Cardiac fibroblast (primary cell): ENCODE data around the gene TBL1Y.

Source experiments
- DNase-seq, 2 donors: peaks; one replicate each; pipeline versions ENCODE4 v3.0.0 to v3.0.0-alpha.2; 2010; ENCODE audit warnings: low read depth in 2 of 2
- H3K4me3 ChIP-seq, 2 donors: replicated peaks in 1 of 2; 1 replicate in 1 of 2; 2 replicates in 1 of 2; pipeline ENCODE4 v1.5.1; 2011; ENCODE audit warnings: low read depth in 2 of 2, low read length in 2 of 2, mild to moderate bottlenecking in 2 of 2, moderate library complexity in 1 of 2
- TF ChIP-seq, protein P1 (sequence below): IDR thresholded peaks from one replicate; pipeline ENCODE4 v1.5.1; 2011; ENCODE audit warnings: low read depth, mild to moderate bottlenecking, low read length, inconsistent platforms

TBL1Y gene

DNA sequence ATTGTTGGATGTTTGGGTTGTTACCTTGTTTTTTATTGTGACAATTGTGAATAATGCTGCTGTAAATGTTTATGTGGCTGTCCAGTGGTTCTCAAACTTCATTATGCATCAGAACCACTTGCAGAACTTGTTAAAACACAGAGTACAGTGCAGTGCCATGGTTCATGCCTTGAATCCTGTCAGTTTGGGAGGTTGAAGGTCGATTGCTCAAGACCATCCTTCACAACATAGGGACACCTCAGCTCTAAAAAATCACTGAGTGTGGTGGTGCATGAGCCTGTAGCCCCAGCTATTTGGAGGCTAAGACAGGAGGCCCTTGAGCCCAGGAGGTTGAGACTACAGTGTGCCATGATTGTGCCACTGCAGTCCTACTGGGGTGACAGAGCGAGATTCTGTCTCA, 25.0 kb downstream of the TBL1Y start:
- TF ChIP-seq, protein P1, sequence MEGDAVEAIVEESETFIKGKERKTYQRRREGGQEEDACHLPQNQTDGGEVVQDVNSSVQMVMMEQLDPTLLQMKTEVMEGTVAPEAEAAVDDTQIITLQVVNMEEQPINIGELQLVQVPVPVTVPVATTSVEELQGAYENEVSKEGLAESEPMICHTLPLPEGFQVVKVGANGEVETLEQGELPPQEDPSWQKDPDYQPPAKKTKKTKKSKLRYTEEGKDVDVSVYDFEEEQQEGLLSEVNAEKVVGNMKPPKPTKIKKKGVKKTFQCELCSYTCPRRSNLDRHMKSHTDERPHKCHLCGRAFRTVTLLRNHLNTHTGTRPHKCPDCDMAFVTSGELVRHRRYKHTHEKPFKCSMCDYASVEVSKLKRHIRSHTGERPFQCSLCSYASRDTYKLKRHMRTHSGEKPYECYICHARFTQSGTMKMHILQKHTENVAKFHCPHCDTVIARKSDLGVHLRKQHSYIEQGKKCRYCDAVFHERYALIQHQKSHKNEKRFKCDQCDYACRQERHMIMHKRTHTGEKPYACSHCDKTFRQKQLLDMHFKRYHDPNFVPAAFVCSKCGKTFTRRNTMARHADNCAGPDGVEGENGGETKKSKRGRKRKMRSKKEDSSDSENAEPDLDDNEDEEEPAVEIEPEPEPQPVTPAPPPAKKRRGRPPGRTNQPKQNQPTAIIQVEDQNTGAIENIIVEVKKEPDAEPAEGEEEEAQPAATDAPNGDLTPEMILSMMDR: no peak
- no peak for DNase-seq
- no peak overlapping the region for H3K4me3 ChIP-seq

GRCh38 chrY:6947695-6948094, 37.2 kb downstream of the TBL1Y start:
- TF ChIP-seq, protein P1: no peak
- H3K4me3 ChIP-seq: no peak overlapping the region
- DNase-seq: peak in 1 of 2 donors; percentile 0

DNA sequence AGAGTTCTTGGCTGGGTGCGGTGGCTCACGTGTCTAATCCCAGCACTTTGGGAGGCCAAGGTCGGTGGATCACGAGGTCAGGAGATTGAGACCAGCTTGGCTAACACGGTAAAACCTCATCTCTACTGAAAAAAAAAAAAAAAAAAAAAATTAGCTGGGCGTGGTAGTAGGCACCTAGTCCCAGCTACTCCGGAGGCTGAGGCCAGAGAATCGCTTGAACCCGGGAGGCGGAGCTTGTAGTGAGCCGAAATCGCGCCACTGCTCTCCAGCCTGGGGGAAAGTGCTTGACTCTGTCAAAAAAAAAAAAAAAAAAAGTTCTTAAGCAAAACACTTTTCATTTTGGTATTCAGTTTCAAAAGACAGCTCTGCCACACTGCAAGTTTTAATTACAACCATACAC, 37.9 kb downstream of the TBL1Y start:
- TF ChIP-seq, protein P1: no peak
- DNase-seq: no peak
- H3K4me3 ChIP-seq: no peak overlapping the region

DNA sequence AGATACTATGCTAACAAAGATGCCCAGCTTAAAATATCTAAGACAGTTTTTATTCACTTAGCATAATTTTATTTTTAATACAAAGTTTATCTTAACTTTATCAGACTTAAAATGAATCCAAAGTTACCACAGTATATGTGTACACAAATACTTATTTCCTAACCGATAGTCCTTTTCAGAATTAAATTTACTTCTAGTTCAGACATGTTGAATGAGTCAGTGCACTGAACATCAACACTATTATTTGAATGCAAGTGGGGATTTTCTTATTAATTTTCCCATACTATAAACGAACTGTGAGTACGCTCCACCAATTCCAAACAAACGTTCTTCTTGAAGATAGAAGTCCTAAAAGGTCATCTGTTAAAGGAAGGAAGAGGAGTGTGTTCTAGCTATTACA, 39.5 kb downstream of the TBL1Y start:
- TF ChIP-seq, protein P1: no peak
- no peak for DNase-seq
- H3K4me3 ChIP-seq: no peak overlapping the region

- peak; percentile 38 to 50 for DNase-seq
- TF ChIP-seq, protein P1: peak; percentile 55
- no peak overlapping the region for H3K4me3 ChIP-seq
Observed at GRCh38 chrY:6964732-6965131, 54.2 kb downstream of the TBL1Y start.

DNA sequence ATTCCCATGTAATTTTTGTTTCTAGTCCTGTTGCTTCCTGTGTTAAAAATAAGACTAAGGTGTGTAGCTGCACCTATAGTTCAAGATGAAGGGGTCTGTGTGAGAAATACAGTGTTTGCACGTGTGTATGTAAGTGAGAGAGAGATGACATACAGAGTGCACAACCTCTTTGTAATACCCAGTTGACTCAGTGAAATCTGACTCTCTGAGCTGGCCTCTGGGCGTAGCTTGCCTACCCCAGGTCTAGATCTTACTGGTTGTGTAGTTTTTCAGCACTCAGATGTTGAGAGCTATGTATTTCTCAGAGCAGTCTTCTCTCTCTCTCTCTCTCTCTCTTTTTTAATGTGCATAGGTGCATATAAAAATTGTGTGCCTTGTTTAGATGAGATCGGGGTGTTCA, 56.0 kb downstream of the TBL1Y start:
- TF ChIP-seq, protein P1: no peak
- peak; percentile 0 to 25 for DNase-seq
- no peak overlapping the region for H3K4me3 ChIP-seq

DNA sequence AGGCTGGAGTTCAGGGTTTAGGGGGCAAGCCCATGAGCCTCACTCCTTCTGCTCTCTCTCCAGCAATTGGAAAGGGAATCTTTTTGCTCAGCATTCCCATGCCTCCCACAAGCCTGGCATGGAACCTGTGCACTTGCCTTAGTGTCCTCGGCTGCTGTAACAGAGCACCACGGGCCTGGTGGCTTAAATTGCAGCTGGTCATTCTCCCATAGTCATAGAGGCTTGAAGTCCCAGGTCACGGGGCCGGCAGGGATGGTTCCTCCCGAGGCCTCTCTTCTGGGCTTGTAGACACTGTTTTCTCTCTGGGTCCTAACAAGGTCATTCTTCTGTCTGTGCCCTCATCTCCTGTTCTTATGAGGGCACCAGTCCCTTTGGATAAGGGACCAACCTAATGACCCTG, 57.2 kb downstream of the TBL1Y start:
- TF ChIP-seq, protein P1: no peak
- DNase-seq: no peak

More for the DNA sequence above, 57.2 kb downstream of the TBL1Y start:
- H3K4me3 ChIP-seq: no peak overlapping the region
